ENCODE data around the gene KLK5. TPM values are rescaled to one million over a fixed set of nuclear protein-coding genes. Genes with fewer than 3 reads are reported as not detected.

KLK5 gene
- total RNA-seq, 1 donor from 2014 or later, result not detected

DNA sequence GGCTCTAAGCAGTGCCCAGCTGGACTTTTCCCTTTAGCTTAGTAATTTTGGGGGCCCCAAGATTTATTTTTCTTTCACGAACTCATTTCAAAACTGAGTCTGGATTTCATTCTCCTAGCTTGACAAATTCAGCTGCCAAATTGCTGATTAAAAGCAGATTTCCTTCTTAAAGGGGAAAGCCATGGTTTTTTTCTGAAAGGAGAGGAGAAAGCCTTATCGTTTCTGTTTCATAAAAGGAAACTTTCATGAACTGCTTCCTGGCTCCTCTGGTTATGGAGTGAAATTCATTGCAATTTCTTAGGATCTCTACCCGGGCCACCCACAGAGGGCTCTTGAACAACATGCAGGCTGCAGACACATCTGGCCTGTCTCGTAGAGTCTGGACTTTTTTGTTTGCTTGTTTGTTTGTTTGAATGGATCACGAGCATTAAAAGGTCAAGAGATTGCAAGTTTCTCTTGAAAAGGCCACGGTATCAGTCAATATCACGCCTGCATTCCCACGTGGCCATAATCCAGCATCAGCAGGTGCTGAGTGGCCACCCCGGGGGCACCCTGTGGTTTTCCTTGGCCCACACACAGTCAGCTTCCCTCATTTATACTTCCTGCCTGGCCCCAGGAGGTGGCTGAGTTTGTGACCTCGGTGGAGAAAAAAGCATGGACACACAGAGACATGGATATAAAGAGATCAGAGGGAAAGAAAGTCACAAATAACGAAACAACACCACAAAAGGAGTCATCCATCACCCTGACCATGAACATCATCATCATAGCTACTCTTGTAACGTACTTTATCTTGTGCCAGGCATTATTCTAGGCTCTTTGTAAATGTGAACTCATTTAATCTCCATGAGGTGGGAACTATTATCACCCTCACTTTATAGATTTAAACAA lies 31.2 kb downstream of the KLK5 start:
- intact Hi-C loops (cut with DNase I), result no loop called here
- TF ChIP-seq, protein P1, sequence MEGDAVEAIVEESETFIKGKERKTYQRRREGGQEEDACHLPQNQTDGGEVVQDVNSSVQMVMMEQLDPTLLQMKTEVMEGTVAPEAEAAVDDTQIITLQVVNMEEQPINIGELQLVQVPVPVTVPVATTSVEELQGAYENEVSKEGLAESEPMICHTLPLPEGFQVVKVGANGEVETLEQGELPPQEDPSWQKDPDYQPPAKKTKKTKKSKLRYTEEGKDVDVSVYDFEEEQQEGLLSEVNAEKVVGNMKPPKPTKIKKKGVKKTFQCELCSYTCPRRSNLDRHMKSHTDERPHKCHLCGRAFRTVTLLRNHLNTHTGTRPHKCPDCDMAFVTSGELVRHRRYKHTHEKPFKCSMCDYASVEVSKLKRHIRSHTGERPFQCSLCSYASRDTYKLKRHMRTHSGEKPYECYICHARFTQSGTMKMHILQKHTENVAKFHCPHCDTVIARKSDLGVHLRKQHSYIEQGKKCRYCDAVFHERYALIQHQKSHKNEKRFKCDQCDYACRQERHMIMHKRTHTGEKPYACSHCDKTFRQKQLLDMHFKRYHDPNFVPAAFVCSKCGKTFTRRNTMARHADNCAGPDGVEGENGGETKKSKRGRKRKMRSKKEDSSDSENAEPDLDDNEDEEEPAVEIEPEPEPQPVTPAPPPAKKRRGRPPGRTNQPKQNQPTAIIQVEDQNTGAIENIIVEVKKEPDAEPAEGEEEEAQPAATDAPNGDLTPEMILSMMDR (IDR thresholded peaks at IDR 0.05), result no peak
- Histone ChIP-seq H3K36me3 (no peaks in the 10 kb centered on the region), H3K27me3 (peaks cover 46% of the 10 kb centered on the region), H3K9me3 (no peaks in the 10 kb centered on the region), H3K4me1 (no peaks in the 10 kb centered on the region), H3K4me3 (no peak overlapping the region), H3K27ac (no peak overlapping the region)
- ATAC-seq (peak; percentile 70), DNase-seq (no peak)

DNA sequence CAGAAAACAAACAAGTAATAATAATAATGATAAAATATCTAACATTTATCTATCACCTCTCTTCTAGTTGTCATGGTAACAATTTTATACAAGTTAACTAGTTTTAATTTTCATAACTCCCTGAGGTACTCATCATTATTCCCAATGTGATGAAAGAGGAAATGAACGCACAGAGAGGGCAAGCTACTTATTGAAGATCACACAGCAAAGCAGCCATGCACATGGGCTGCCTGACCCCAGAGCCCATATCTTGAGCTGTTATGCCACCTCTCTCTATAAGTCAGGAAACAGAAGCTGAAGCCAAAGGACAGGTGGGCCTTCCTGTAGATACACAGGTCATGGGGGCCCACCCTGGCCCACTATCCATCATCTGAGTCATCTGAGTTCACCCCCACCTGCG lies 36.8 kb downstream of the KLK5 start:
- Histone ChIP-seq H3K27ac (no peak overlapping the region), H3K4me1 (no peaks in the 10 kb centered on the region), H3K36me3 (no peaks in the 10 kb centered on the region), H3K27me3 (peaks cover 59% of the 10 kb centered on the region), H3K4me3 (no peak overlapping the region), H3K9me3 (no peaks in the 10 kb centered on the region)
- ATAC-seq (no peak), DNase-seq (no peak)
- intact Hi-C loops (cut with DNase I), result no loop called here
- TF ChIP-seq, protein P1 (IDR thresholded peaks at IDR 0.05), result no peak

DNA sequence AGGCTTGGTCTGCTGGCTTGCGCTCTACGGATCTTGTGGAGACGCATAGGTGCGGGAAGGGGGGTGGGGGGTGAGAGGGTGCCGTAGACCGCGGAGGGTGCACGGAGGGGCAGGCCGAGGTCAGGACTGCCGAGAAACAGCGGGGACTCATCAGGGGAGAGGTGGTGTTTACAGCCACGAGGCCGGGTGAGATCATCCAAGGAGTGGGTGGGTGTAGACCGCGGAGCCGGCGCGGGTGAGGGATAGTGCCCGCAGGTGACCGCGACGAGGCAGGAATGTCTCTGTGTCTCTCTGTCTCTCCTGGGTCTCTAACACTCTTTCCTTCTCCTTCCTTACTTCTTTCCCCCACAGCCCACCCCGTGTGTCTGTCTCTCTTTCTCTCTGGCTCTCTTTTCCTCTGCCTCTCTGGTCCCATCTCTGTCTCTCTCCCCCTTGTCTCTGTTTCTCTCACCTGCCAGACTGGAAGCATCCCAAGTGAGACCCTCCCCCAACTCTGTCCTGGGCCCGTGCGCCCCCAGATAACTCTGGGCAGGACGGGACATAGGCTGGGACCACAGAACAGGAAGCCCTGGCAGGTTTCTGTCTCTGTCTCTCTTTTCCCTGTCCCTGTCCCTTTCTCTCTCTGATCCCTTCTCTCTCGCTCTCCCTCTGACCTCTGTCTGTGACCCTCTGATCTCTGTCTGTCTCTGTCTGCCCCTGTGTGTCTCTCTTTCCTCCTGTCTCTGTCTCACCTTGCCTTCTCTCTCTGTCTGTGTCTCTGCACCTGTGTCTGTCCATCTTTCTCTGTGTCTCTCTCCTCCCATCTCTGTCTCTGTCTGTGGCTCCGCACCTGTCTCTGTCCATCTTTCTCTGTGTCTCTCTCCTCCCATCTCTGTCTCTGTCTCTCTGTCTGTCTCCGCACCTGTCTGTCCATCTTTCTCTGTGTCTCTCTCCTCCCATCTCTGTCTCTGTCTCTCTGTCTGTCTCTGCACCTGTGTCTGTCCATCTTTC lies 39.8 kb downstream of the KLK5 start:
- no peaks in the 10 kb centered on the region for H3K36me3 ChIP-seq
- no peak overlapping the region for H3K4me3 ChIP-seq
- H3K27me3 ChIP-seq, result peaks cover 61% of the 10 kb centered on the region
- ATAC-seq, result peak; percentile 65
- H3K9me3 ChIP-seq, result no peaks in the 10 kb centered on the region
- no peak overlapping the region for H3K27ac ChIP-seq
- TF ChIP-seq, protein P1 (IDR thresholded peaks at IDR 0.05), result no peak
- DNase-seq, result no peak
- no peaks in the 10 kb centered on the region for H3K4me1 ChIP-seq
- intact Hi-C loops (cut with DNase I), result no loop called here

DNA sequence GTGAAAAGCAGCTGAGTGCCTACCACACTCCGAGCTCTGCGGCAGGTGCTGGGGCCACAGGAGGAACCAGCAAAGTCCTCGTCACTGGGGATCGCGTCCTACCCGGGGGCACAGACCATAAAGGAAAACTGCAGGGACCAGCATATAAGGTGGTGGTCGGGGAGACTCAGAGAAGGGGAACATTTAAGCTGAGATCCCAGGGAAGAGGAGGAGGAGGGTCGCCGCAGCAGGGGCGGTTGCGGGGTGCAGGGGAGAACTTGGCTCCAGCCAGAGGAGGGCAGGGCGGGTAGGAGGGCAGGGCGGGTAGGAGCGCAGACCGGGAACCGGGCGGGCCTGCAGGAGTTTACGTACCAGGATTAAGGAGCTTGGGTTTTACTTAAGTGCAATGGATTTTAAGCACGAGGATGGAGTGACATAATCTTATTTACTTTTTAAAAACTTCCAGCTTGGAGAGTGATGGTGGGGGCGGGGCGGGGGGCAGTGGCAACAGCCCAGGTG lies 40.7 kb downstream of the KLK5 start:
- Histone ChIP-seq H3K36me3 (no peaks in the 10 kb centered on the region), H3K9me3 (no peaks in the 10 kb centered on the region), H3K4me3 (no peak overlapping the region), H3K27me3 (peaks cover 67% of the 10 kb centered on the region), H3K27ac (no peak overlapping the region), H3K4me1 (no peaks in the 10 kb centered on the region)
- ATAC-seq, result no peak
- intact Hi-C loops (cut with DNase I), result no loop called here
- TF ChIP-seq, protein P1 (IDR thresholded peaks at IDR 0.05), result no peak
- DNase-seq, result no peak

DNA sequence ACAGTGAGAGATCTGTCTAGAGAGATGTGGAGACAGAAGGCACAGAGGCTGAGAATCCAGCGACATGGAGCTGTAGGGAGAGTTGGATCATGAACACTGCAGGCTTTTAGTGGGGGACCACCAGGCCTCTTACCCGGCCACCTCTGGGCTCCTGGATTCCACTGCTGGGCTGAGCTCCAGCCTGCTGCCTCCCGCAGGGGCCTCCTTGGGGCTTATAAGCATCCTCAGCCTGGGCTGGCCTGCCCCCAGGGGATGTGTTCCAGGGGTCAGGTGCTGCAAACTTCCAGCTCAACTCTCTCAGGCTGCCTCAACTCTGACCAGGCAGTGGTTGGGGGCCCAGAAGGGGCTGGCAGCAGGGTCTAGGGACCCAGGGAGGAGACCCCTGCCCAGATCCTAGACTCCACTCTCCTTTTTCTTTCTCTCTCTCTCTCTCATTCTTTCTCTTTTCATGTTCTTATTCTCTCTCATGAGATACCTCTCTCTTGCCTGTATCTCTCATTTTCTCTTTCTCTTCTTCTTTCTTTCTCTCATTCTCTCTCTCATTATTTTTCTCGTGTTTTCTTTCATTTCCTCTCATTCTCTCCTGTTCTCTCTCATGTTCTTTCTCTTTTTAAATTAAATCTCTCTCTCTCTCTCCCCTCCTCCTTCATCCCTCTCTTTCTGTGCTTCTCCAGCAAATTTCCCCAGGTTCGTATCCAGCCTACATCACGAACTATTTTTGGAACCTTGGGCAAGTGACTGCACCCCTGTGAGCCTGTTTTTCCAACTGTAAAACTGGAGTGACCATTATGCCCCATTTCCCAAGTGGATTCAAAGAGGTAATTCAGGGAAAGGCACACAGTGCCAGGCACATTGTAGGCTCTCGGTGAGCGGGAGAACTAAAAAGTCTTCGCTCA lies 41.4 kb downstream of the KLK5 start, which contains the start of gene KLK4:
KLK4 (minus strand) TSS at position 190 of the 896 bp plus-strand sequence. CDS start 657 bp downstream, outside the sequence.
- peaks cover 65% of the 10 kb centered on the region for H3K27me3 ChIP-seq
- TF ChIP-seq, protein P1 (IDR thresholded peaks at IDR 0.05), result no peak
- DNase-seq (no peak), ATAC-seq (no peak)
- no peaks in the 10 kb centered on the region for H3K4me1 ChIP-seq
- H3K9me3 ChIP-seq, result no peaks in the 10 kb centered on the region
- intact Hi-C loops (cut with DNase I), result no loop called here
- no peak within 1 kb of the TSS for H3K4me3 ChIP-seq
- no peaks in the 10 kb centered on the region for H3K36me3 ChIP-seq
- H3K27ac ChIP-seq, result no peak within 1 kb of the TSS
